ENCODE results near the gene LBR.

LBR gene

DNA sequence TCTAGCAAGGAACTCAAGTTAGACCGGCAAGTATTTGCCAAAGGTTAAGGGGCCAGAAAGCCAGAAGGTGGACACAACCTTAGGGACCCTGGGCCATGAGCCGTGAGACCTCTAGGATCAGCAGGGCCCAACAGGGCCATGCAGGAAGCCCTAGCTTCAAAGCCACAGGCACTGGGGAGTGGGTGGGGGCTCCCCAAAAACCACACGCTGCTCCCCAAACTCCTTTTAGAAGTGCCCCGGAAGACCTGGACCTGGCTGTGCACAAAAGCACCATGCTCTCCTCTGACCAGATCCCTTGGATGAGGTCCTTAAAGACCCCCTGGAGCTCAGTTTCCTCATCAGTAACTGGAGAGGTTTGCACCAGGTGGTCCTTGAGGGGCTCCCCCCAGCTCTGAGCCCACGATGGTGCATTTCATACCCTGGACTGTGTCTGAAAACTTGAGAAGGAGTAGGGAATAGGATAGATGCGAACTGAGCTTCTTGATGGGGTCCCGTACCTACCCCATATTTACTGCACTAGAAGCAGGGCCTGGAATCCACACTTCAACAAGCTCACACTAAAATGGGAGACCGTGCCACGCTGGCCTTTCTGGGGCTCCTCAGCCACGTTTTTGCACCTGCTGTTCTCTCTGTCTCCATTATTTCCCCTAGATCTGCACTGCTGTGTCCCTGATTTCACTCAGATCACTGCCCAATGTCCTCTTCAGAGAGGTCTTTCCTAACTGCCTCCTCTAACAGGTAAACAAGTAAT is 40.6 kb upstream of the LBR start:
- FAIRE-seq: no peak
- TF ChIP-seq POLR2A (IDR thresholded peaks at IDR 0.05; ENCODE audit: low read depth, low read length): no peak
- DNase-seq (ENCODE audit: insufficient read length, low spot score): no peak

DNA sequence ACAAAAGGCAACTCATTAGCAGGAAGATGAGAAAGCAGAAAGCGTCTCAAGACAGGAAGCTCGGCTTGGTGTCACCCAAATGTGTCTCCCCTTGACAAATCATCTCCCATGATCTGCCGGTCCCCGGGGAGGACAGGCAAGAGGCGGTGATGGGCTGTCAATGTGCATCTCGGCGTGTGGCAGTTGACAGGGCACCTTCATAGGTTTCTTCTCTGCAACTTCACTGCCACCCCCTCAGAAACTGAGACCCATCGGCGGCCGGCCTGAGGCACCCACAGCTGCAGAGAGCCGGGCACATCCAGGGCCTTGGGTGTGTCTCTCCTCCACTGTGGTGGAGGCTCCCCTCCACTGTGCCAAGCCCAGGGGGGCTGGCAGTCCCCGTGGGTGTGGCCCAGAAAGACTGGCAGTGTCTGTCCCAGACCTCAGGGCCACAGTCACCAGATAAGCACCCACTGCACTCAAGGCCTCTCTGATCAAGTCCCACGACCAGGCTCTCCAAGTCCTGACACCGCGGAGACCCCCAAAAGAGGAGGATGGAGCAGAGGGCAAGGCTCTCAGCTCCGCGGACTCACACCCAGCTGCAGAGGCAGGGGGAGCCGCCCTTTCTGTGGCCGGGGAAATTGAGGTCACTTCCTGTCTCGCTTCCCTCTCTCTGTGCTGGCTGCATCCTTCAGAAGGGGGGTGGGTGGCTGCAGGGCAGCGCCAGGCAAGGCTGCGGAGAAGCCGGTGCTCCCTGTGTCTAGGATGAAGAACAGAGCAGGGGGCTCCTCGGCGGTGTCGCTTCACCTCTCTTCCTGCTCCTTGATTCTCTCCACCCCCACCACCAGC is 39.6 kb upstream of the LBR start:
- DNase-seq (ENCODE audit: insufficient read length, low spot score): no peak
- FAIRE-seq: no peak
- TF ChIP-seq POLR2A (IDR thresholded peaks at IDR 0.05; ENCODE audit: low read depth, low read length): no peak

DNA sequence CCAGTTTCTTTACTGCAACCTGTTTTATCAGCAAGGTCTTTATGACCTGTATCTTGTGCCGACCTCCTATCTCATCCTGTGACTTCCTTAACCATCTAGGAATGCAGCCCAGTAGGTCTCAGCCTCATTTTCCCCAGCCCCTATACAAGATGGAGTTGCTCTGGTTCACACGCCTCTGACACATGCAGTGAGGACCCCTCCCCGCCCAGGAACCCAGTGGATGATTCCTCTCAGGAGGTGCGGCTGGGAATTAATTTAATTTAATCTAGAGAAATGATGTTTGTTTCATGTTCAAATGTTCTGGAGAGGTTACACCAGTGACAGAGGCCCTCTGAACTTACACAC is 39.0 kb upstream of the LBR start:
- TF ChIP-seq POLR2A (IDR thresholded peaks at IDR 0.05; ENCODE audit: low read depth, low read length): no peak
- no peak for DNase-seq (ENCODE audit: insufficient read length, low spot score)
- no peak for FAIRE-seq

DNA sequence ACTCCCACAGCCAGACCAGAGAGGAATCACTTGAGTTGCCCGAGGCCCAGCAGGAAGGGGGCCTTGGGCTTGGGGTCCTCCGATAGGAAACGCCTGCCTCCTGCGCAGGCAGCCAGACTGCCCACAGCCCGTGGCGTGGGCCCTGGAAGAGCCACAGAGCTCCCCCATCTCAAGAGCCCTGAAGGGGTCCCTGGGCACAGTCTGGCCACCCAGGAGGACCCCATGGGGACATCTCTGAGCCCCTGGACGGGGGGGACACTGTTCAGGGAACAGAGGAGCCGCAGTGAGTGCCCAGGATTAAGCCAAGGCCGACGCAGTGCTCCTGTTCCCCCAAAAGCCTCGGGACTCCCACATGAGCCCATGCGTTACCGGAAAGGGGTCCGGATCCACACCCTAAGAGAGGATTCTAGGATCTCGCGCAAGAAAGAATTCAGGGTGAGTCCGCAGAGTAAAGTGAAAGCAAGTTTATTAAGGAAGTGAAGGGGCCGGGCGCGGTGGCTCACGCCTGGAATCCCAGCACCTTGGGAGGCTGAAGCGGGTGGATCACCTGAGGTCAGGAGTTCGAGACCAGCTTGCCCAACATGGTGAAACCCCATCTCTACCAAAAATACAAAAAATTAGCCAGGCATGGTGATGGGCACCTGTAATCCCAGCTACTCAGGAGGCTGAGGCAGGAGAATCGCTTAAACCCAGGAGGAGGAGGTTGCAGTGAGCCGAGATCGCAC is 38.1 kb upstream of the LBR start:
- TF ChIP-seq POLR2A (IDR thresholded peaks at IDR 0.05; ENCODE audit: low read depth, low read length): no peak
- FAIRE-seq (no peak), DNase-seq (ENCODE audit: insufficient read length, low spot score) (no peak)

DNA sequence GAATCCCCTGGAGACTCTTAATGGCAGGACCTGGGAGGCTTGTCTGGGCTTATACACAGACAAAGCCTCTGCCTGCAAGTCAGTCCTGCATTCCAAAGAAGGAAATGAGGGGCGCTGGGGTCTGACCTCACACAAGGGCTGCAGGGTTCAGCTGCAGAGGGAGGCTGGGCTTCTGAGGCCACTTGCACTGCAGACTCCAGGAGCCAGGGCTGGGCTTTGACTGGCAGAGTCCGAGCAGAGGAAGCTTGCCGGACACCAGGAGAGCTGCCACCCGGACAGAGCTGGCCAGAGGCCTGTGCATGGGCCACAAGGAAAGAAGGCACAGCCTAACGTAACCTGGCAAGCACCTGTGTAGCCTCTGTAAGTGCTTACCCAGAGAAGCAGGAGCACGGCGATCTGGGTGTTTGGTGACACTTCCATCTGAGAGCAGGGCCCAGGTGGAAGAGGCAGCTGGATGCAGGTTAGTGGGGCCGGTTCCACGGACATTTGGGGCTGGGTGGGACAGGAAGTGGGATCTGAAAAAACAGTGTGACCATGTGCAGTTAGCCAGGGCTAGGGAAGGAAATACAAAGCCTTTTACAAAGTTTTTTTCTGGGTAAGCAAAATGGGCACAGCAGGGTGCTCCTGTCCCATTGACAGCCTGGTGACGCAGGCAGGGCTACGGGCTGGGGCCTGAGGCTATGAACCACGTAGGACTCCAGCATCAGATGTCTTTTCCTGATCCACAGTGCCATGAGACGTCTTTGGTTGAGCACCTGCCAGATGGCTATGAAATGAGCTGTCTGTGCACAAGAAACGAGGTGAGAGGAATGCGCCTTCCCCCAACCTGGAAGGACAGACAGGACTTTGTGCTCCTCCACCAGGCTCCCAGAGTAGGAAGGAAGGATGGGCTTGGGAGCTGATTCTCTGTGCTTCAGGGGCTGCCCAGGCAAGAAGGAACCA is 37.3 kb upstream of the LBR start:
- TF ChIP-seq POLR2A (IDR thresholded peaks at IDR 0.05; ENCODE audit: low read depth, low read length): no peak
- DNase-seq (ENCODE audit: insufficient read length, low spot score) (no peak), FAIRE-seq (no peak)

- TF ChIP-seq POLR2A (IDR thresholded peaks at IDR 0.05; ENCODE audit: low read depth, low read length): no peak
- DNase-seq (ENCODE audit: insufficient read length, low spot score): no peak
- no peak for FAIRE-seq
Observed at GRCh38 chr1:225462714-225463574, 35.1 kb upstream of the LBR start.

GRCh38 chr1:225462429-225462713 is 34.5 kb upstream of the LBR start:
- FAIRE-seq (no peak), DNase-seq (ENCODE audit: insufficient read length, low spot score) (no peak)
- no peak for TF ChIP-seq POLR2A (IDR thresholded peaks at IDR 0.05; ENCODE audit: low read depth, low read length)

- FAIRE-seq: no peak
- no peak for TF ChIP-seq POLR2A (IDR thresholded peaks at IDR 0.05; ENCODE audit: low read depth, low read length)
- no peak for DNase-seq (ENCODE audit: insufficient read length, low spot score)
Observed at GRCh38 chr1:225461533-225462428, 33.9 kb upstream of the LBR start.

DNA sequence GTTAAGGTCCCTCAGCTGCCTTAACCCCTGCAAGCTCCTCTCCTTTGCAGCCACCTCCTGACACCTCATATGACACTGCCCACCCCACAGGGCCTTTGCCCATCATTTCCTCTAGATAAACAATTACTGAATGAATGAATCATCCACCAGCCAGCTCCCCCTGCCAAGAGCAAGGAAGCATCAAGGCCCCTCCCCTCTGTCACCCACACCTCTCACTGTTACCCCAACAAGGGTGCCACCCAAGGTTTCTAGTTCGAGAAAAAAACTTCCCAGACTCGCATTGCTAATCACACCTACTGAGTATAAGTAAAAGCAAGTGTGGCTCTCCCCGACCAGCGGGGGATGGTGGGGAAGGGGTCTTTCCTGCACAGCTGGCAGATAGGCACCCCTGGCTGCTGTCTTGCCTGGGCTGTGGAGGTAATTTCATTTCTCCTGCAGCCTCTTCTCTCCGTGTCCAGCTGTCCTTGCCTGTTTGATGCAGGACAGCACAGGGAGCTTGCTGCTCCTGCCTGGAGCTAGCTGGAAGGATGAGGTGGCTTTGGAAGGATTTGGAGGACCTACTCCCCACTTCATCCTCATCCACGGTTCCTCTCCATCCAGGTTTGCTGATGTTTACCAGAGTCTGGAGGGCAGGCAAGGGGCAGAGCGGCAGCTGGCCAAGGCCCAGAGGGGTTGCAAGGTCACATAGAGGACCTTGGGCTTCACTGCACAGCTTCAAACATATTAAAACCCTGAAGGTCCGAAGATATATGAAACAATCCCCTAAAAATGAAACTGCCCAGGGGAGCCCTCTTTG is 33.1 kb upstream of the LBR start:
- FAIRE-seq (no peak), DNase-seq (ENCODE audit: insufficient read length, low spot score) (no peak)
- TF ChIP-seq POLR2A (IDR thresholded peaks at IDR 0.05; ENCODE audit: low read depth, low read length): no peak

DNA sequence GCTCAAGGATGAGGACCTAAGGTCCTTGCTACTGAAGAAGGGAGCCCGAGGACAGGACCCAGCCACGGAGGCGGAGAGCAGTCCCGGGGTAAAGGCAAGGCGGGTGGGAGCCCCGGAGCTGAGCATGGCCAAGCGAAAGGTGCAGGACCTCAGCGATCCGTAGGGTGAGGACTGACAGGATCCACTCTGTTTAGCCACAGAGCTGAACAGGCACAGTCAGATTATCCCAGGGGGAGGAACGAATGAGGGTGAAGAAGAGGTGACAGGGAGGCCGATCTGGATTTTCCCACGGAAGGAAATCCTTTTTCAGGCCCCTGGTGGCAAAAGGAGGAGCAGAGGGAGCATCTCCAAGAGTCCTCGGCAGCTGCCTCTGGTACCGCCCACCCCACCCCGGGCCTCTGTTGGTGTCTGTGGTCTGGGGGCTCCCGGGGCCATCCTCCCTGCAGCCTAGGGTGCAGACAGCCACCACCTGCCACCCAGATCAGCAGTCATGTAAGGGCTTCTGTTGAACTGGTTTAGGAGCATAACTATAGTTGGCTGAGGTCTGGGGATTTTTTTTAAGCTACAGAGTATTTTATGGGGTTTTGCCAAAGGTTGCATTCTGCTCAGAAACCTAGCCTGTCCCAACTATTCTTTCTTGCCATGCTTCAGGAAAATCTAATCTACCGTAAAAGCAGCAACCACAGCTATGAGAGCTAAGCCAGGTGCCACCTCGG is 32.3 kb upstream of the LBR start:
- no peak for FAIRE-seq
- no peak for TF ChIP-seq POLR2A (IDR thresholded peaks at IDR 0.05; ENCODE audit: low read depth, low read length)
- DNase-seq (ENCODE audit: insufficient read length, low spot score): no peak

- TF ChIP-seq POLR2A (IDR thresholded peaks at IDR 0.05; ENCODE audit: low read depth, low read length): no peak
- DNase-seq (ENCODE audit: insufficient read length, low spot score) (no peak), FAIRE-seq (no peak)
Observed at GRCh38 chr1:225458222-225458631, 30.4 kb upstream of the LBR start.

Data from H54 (cell line).